Activated CD8-positive, alpha-beta memory T cell treated with anti-CD3 and anti-CD28 coated beads, Interleukin-2, amount 50 U/mL, for 24 hours (primary cell): ENCODE data around the gene GAB1.
A peak's percentile ranks its signal among the peaks of the same experiment; 100 is the strongest.

Experiments used
- DNase-seq: peaks from one replicate; pipeline ENCODE4 v3.0.0-alpha.2; 2020; ENCODE audit errors: extremely low read depth

The GAB1 gene

DNA sequence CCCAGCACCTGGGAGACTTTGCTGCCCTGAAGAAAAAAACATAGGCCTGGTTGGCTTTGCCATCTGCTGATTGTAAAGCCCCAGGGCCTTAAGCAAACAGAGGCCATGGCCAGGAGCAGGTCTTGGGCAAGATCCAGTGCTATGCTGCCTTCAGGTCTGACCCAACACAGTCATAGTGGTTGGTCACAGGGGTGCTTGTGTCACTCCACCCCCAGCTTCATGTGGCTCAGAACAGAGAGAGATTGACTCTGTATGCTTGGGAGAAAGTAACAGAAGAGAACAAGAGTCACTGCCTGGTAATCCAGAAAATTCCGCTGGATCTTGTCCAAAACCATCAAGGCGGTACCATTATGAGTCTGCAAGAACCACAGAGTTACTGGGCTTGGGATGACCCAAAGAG lies 152.4 kb downstream of the GAB1 start:
- no peak for DNase-seq

DNA sequence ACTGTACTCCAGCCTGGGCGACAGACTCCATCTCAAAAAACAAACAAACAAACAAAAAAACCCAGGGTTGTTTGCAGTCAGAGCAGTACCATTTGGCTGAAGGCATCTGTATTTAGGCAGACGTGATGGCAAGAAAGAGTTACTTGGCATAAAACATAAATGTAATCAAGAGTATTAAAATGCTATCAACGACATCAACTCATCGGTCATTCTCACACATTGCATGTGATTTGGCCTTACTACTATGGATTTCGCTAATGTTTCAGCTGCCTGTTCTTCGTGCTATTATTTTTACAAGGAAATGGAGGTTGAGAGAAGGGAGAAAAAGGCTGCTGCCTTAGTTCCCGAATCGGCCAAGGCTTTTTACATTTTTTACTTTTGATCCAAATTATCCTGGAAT lies 161.3 kb downstream of the GAB1 start:
- no peak for DNase-seq

DNA sequence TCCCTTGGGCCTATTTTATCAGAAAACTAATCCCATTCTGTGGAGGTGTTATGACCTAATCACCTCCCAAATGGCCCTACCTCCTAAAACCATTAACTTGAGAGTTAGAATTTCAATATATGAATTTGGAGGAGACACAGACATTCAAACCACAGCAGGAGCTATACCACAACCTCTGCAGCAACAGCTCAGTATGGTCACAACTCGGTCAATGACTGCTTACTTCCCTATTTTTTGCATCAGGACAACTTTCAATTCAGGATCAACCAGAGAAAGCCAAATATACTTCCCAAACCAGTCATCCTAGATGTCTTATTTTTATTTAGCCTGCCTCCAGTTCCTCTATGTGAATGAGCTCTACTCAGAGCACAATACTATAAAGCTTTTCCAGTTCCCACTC lies 165.6 kb downstream of the GAB1 start:
- DNase-seq: no peak

DNA sequence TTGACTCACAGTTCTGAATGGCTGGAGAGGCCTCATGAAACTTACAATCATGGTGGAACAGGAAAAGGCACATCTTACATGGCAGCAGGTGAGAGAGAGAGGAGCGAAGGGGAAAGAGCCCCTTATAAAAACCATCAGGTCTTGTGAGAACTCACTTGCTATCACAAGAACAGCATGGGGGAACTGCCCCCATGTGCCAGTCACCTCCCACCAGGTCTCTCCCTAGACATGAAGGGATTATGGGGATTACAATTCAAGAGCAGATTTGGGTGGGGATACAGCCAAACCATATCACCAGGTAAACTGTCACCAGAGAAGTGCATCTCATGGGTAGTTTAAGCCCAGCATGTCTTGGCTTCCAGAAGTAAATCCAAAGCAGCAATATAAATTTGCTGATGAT lies 169.4 kb downstream of the GAB1 start:
- DNase-seq: no peak

DNA sequence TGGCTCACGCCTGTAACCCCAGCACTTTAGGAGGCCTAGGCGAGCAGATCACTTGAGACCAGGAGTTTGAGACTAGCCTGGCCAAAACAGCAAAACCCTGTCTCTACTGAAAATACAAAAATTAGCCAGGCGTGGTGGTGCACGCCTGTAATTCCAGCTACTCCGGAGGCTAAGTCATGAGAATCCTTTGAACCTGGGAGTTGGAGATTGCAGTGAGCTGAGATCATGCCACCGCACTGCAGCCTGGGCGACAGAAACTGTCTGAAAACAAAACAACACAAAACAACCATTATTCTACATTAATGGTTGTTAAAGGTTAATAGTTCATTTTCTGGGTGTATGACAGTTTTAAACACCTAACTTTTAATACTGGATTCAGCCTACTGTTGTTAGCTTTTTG lies 175.2 kb downstream of the GAB1 start:
- DNase-seq: no peak

DNA sequence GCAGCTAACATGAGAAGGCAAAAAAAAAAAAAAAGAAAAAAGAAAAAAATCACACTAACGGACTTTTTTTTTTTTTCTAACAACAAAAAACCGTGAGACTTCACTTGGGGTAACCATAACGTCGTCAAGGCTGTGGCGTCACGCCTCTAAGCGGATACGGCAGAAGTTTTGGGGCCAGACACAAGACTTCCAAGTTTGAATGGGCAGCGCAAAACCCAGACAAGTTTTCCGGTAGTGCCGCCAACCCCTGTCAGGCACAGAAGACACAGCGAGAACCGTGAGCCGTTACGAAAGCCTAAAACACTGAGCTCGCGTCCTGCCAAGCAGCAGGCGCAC lies 176.3 kb downstream of the GAB1 start:
- no peak for DNase-seq

DNA sequence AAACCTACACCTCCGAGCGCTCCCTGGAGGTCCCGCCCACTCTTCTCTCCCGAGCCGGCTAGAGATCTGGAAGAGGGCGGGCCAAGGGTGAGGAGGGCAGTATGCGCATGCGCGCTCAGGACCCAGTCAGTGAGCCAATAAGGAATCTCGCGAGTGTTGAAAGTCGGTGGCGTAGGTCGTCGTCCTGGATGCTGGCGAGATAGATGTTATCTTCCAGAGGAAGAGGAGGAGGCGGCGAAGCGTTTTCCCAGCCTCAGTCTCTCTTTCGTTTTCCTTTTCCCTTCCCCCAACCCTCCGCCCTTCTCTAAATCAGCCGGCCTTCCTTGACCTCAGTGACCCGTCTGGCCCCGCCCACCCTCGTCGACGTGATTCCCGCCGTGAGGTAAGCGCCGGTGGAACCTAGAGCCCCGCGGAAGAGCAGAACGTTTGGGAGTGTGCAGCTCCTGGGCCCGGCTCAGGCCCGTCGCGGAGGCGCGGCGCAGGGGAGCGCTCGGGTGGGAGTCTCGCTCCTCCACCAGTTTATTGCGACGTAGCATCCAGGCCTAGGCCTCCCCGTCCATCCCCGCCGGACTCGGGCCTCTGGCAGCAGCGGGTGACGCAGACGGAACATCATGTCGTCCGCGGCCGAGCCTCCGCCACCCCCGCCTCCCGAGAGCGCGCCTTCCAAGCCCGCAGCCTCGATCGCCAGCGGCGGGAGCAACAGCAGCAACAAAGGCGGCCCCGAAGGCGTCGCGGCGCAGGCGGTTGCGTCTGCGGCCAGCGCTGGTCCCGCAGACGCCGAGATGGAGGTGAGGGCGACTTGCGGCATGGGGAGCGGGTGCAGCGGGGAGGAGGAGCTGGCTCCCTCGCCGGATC lies 176.9 kb downstream of the GAB1 start, which contains the start of gene SMARCA5:
Gene SMARCA5, plus strand, starts transcription at position 389 of the 855 bp plus-strand sequence. Its CDS starts 223 bp downstream, at position 612.
- peak; percentile 93 for DNase-seq

DNA sequence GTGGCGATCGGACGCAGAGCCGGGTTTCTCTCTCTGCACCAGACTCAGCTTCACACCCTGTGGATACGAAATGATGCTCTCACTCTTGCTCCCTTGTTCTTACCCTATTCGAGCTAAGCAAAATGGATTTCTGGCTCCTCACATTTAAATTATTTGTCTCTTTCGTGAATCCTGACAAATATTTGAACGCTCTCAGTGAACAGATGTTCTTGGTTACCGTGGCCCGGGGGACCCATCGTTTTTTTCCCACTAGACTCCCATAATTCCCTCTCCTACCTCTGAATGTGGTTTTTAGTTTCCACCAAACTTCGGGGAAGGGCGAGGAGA lies 177.5 kb downstream of the GAB1 start:
- no peak for DNase-seq

DNA sequence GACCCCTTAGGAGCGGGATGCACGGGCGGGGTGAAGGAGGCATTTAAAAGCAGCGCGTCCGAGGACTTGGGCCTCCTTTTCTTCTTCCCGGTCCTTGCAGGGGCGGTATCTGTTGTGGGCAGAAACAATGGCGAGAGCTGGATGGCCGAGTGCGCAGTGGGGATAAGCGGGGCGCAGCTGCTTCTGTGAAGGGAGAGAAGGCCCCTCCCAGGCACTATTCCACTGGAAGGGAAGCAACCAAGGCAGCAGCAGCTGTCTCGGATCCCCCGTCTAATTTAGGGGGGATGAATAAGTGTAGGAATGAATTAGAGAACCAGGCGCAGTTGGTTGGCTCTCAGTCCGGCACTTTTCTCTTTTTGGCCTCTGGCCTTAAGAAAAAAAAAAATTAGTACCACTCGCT lies 177.8 kb downstream of the GAB1 start:
- no peak for DNase-seq

DNA sequence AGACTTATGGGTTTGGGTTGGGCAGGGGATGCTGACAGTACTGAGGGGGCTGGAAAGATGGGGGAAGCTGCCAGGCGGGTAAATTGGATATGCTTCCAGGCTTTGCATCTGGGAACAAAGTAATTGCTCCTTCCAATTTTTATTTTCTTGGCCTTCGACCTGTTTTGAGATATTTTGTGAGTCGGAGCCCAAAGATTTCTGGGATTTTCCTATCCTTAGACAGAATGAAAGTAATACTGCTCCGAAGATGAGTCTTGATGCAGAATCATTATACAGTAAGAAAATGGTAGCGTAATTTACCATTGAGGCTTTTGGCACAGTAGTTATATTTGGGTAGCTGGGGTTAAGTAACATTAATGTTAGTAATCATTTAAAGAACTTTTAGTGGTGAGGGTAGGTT lies 178.2 kb downstream of the GAB1 start:
- DNase-seq: no peak

DNA sequence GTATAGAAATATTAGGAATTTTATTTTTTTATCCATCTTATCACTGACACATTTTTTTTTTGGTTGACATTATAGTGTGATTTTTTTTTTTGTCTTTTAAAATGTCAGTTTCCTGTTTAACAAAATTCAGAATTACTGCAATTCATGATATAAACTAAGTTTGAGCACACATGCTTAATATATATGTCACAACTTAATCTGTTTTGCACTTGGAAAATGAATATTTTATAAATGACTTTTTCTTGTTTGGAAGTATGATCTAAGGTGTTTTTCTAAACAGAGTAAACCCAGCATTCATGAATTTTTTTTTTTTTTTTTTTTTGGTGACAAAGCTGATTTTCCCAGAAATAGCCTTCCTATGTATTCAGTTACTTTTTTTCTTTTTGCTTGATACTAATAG lies 179.2 kb downstream of the GAB1 start:
- DNase-seq: no peak

DNA sequence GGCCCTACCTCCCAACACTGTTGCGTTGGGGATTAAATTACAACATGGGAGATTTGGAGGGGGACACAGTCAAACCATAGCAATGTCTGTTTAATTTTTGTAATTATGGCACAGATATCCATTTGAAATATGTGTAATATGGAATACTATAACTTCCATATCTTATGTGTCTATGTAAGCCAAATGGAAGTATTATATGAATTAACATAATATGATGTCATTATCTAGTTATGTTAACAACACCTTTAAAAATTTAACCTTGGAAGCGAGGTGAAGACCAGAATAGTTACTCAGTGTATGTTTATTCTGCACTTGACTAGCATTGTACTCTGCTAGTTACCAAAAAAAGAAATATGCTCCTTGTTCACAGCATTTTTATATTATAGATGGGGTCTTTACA lies 181.1 kb downstream of the GAB1 start:
- DNase-seq: no peak
